Type B pancreatic cell (in vitro differentiated cells): ENCODE data around the gene DOCK4. TPM values are rescaled to one million over a fixed set of nuclear protein-coding genes. Genes with fewer than 3 reads are reported as not detected.

Experiments
- DNase-seq: peaks from one replicate; pipeline ENCODE4 v3.0.0; 2021; ENCODE audit warnings: mixed read lengths; ENCODE audit not compliant: unreplicated experiment; ENCODE audit errors: extremely low spot score
- H3K27ac Mint-ChIP-seq: 2 replicates; pipeline ENCODE4 v1.8.0; 2021; ENCODE audit warnings: mild to moderate bottlenecking, mixed read lengths
- H3K27me3 Mint-ChIP-seq: 2 replicates; pipeline ENCODE4 v1.8.0; 2021; ENCODE audit warnings: mixed read lengths
- H3K36me3 Mint-ChIP-seq: 2 replicates; pipeline ENCODE4 v1.8.0; 2021; ENCODE audit warnings: mixed read lengths
- H3K4me1 Mint-ChIP-seq: one replicate; pipeline ENCODE4 v1.8.0; 2021; ENCODE audit warnings: mixed read lengths; ENCODE audit not compliant: unreplicated experiment
- H3K4me3 Mint-ChIP-seq: 2 replicates; pipeline ENCODE4 v1.8.0; 2021; ENCODE audit warnings: mild to moderate bottlenecking, mixed read lengths
- H3K9me3 Mint-ChIP-seq: 2 replicates; pipeline ENCODE4 v1.8.0; 2021; ENCODE audit warnings: mixed read lengths
- total RNA-seq: library from RNA; stranded (reverse); gene quantifications from 2 replicates; pipeline ENCODE4 v1.2.1, GENCODE V29; 2021; ENCODE audit warnings: low replicate concordance
- TF ChIP-seq, protein P1 (sequence below): fragments of 200-600 bp; sonication (generic); conservative IDR thresholded peaks from 2 replicates; pipeline ENCODE4 v1.5.0; 2021; ENCODE audit warnings: antibody characterized with exemption, mild to moderate bottlenecking

Gene DOCK4
- total RNA-seq, 1 donor from 2014 or later = 24.6 TPM

DNA sequence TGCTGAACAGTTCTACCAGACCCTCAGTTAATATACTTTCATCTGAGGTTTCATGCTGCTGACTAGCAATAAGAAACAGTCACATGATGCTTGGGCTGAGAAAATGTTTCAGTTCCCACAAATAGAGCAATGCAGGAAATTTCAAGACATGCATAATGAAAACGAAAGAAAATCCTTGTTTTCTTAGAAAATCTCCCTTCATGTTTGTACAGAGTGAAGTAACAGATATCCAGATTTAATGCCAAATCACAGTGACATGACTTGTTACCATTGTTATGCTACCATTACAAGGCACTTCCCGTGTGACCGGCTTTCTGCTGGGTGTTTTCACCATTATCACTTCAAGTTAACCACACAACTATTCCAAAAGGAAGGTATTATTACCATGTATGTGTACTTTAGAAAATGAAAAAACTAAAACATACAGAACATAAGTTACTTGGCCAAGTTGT, 121.7 kb downstream of the DOCK4 start:
- no peak for DNase-seq
- Mint-ChIP-seq H3K9me3 (no peaks in the 10 kb centered on the region), H3K36me3 (no peaks in the 10 kb centered on the region), H3K4me1 (peaks cover 11% of the 10 kb centered on the region), H3K4me3 (no peak overlapping the region), H3K27ac (no peak overlapping the region), H3K27me3 (no peaks in the 10 kb centered on the region)
- TF ChIP-seq, protein P1, sequence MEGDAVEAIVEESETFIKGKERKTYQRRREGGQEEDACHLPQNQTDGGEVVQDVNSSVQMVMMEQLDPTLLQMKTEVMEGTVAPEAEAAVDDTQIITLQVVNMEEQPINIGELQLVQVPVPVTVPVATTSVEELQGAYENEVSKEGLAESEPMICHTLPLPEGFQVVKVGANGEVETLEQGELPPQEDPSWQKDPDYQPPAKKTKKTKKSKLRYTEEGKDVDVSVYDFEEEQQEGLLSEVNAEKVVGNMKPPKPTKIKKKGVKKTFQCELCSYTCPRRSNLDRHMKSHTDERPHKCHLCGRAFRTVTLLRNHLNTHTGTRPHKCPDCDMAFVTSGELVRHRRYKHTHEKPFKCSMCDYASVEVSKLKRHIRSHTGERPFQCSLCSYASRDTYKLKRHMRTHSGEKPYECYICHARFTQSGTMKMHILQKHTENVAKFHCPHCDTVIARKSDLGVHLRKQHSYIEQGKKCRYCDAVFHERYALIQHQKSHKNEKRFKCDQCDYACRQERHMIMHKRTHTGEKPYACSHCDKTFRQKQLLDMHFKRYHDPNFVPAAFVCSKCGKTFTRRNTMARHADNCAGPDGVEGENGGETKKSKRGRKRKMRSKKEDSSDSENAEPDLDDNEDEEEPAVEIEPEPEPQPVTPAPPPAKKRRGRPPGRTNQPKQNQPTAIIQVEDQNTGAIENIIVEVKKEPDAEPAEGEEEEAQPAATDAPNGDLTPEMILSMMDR = no peak

DNA sequence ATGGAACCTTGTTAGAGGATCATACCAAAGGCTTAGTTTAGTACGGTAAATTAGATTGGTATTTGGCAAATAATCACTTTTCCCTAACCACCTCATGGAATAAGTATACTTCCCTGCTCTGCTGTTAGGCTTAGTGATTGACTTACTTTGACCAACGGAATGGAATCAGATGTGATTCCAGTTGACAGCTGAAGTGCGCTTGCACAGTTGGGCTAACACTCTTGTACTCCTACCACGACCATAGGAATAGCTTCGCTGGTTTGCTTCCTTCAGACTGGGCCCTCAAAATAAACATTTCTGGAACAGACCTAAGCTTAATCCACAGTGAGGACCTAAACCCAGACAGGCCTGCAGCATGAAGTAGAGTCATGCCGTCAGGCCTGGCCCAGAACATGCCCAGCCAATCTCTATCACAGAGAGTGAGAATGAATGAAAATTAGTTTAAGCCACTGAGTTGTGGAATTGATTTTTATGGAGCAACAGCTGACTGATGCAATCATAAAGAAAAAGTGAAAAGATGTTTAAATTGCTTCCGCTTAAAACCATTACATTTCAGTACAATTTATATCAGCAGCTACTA, 122.3 kb downstream of the DOCK4 start:
- TF ChIP-seq, protein P1 = no peak
- Mint-ChIP-seq H3K4me3 (no peak overlapping the region), H3K27me3 (no peaks in the 10 kb centered on the region), H3K9me3 (no peaks in the 10 kb centered on the region), H3K27ac (no peak overlapping the region), H3K4me1 (peaks cover 11% of the 10 kb centered on the region), H3K36me3 (no peaks in the 10 kb centered on the region)
- DNase-seq = no peak

DNA sequence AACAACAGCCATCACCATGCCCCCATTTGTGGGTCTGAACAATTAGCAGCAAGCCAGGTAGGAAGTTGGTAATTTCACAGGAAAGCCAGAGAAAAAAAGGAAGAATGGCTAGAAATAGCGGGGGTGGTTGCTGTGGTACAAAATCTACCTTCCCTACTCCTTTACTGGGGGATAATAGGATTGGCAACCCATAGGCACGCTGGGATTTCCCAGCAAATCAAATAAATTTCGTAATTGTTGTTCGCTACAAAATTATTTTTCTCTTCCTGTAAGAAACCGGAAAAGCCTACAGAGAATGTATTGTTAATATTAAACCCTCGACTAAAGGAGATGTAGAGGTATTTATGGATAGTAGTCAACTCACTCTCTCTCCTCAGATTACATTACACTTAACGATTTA, 123.9 kb downstream of the DOCK4 start:
- peaks cover 11% of the 10 kb centered on the region for H3K4me1 Mint-ChIP-seq
- H3K27ac Mint-ChIP-seq = no peak overlapping the region
- DNase-seq = no peak

DNA sequence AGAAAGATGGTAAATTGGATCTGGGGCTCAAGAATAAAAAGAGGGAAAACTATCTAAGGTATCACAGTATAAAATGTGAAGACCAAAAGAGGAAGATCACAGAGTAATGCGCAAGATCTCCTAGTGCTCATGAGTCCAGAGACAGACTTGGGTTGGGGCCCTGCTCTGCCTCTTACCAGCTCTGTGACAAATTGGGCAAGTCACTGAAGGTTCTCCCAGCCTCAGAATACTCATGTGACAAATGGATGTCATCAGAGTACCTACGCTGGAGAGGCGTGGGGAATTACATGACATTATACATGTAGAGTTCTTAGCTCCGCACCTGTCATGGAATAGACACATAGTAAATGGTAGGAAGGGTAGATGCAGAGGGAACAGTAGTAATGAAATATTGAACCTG, 124.4 kb downstream of the DOCK4 start:
- no peak for DNase-seq
- no peak overlapping the region for H3K27ac Mint-ChIP-seq
- no peaks in the 10 kb centered on the region for H3K9me3 Mint-ChIP-seq
- no peak overlapping the region for H3K4me3 Mint-ChIP-seq
- TF ChIP-seq, protein P1 = no peak
- H3K4me1 Mint-ChIP-seq = peaks cover 10% of the 10 kb centered on the region
- H3K36me3 Mint-ChIP-seq = no peaks in the 10 kb centered on the region
- no peaks in the 10 kb centered on the region for H3K27me3 Mint-ChIP-seq

More for the DNA sequence above, 123.9 kb downstream of the DOCK4 start:
- H3K27me3 Mint-ChIP-seq = no peaks in the 10 kb centered on the region
- TF ChIP-seq, protein P1 = no peak
- H3K36me3 Mint-ChIP-seq = no peaks in the 10 kb centered on the region
- H3K4me3 Mint-ChIP-seq = no peak overlapping the region
- H3K9me3 Mint-ChIP-seq = no peaks in the 10 kb centered on the region

DNA sequence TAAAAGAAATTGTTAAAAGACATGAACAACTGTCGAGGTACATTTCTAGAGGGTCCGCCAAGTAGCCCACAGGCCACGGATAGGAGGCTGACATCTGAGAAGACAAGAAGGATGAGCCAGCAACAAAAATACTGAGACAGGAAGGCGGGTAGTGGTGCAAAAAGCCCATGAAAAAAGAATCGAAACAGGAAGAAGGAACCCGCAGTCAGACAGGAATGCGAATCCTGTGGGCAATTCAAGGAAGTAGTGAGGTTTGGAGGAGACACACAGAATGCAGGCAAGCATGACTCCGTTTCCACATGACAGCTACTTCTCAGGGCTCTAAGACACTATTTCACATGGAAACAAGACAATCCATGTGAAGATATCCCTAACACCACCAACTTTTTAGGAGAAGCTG, 125.2 kb downstream of the DOCK4 start:
- no peaks in the 10 kb centered on the region for H3K27me3 Mint-ChIP-seq
- no peak for DNase-seq
- no peaks in the 10 kb centered on the region for H3K9me3 Mint-ChIP-seq
- H3K4me3 Mint-ChIP-seq = no peak overlapping the region
- H3K36me3 Mint-ChIP-seq = no peaks in the 10 kb centered on the region
- H3K4me1 Mint-ChIP-seq = peaks cover 7% of the 10 kb centered on the region
- H3K27ac Mint-ChIP-seq = no peak overlapping the region
- TF ChIP-seq, protein P1 = no peak

DNA sequence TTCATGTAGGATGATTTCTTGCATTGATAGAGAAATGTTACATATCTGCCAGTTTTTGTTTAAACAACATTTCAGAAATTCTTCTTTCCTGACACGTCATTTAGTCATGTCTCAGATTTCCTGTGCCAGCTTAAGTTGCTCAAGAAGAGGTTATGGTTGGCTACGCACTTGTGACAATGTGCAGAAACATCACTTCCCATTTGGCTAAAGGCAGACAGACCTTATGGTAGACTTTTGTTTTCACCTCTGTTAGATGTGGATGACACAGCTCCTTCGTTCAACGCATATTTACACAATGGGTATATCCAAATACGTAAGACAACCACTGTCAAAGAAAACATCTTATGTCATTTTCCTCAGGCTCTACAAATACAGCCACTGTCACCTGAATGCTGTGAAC, 125.8 kb downstream of the DOCK4 start:
- H3K27ac Mint-ChIP-seq = no peak overlapping the region
- no peaks in the 10 kb centered on the region for H3K36me3 Mint-ChIP-seq
- H3K27me3 Mint-ChIP-seq = no peaks in the 10 kb centered on the region
- DNase-seq = no peak
- TF ChIP-seq, protein P1 = no peak
- peaks cover 7% of the 10 kb centered on the region for H3K4me1 Mint-ChIP-seq
- no peaks in the 10 kb centered on the region for H3K9me3 Mint-ChIP-seq
- H3K4me3 Mint-ChIP-seq = no peak overlapping the region
